Endothelial cell of umbilical vein (primary cell): ENCODE measurements around the gene SPATA3. TPM values are rescaled to one million over a fixed set of nuclear protein-coding genes. Genes with fewer than 3 reads are reported as not detected.

Experiments
- BruUV-seq: library from RNA; stranded (reverse); fragments of 400-500 nt; replicated peaks from 2 replicates; lab custom pipeline; 2021; lab: Mats Ljungman, UMichigan
- CTCF ChIA-PET: fragments of 300-600, 350-600 bp; sonication (Branson Sonifier 250); formaldehyde crosslinking; loops from one replicate; lab custom pipeline; 2021; ENCODE audit warnings: antibody characterized with exemption, inconsistent platforms; lab: Charles Lee
- POLR2A ChIA-PET: fragments of 300-600, 350-600 bp; sonication (Branson Sonifier 250); formaldehyde crosslinking; loops from one replicate; lab custom pipeline; 2021; ENCODE audit warnings: antibody characterized with exemption, inconsistent platforms; lab: Charles Lee
- DNase-seq: peaks from one replicate; pipeline ENCODE4 v3.0.0-alpha.2; 2011; ENCODE audit warnings: low read depth, low spot score
- FAIRE-seq: peaks from 2 replicates; lab custom pipeline; 2011; peaks lifted over from hg19 to GRCh38; lab: Jason Lieb, UNC
- H2AFZ ChIP-seq: 2 replicates; pipeline ENCODE4 v1.6.0; 2012; ENCODE audit warnings: low read depth, low read length, control low read depth, inconsistent platforms
- H3K27ac ChIP-seq: 2 replicates; pipeline ENCODE4 v1.5.1; 2011; ENCODE audit warnings: low read depth, mild to moderate bottlenecking, control low read depth, low read length, moderate library complexity; ENCODE audit not compliant: insufficient read depth
- H3K27me3 ChIP-seq, 2 experiments: 2 replicates each; pipeline versions ENCODE4 v1.6.0 to v1.6.1; 2011; ENCODE audit warnings: low read length in 2 of 2, mixed read lengths in 1 of 2; ENCODE audit not compliant: control insufficient read depth in 2 of 2, insufficient read depth in 2 of 2
- H3K36me3 ChIP-seq, 2 experiments: 2 replicates in 1 of 2; 3 replicates in 1 of 2; pipeline ENCODE4 v1.5.1; 2011; ENCODE audit warnings: low read length in 2 of 2, mild to moderate bottlenecking in 1 of 2, moderate library complexity in 1 of 2; ENCODE audit not compliant: control insufficient read depth in 2 of 2, insufficient read depth in 2 of 2; ENCODE audit errors: extremely low read depth in 1 of 2
- H3K4me1 ChIP-seq: 3 replicates; pipeline ENCODE4 v1.5.1; 2011; ENCODE audit warnings: mild to moderate bottlenecking, low read length; ENCODE audit not compliant: control insufficient read depth, insufficient read depth; ENCODE audit errors: extremely low read depth
- H3K4me2 ChIP-seq: 2 replicates; pipeline ENCODE4 v1.6.1; 2011; ENCODE audit warnings: low read length, control low read depth, mixed read lengths; ENCODE audit not compliant: insufficient read depth
- H3K4me3 ChIP-seq, 3 experiments: fragments of 200-600 bp in 1 of 3; sonication (generic), shearing (Covaris generic) in 1 of 3; replicated peaks in 1 of 3; 2 replicates each; pipeline ENCODE4 v1.5.1; 2011 to 2016; ENCODE audit warnings: control low read depth in 3 of 3, low read length in 3 of 3, mild to moderate bottlenecking in 2 of 3, inconsistent platforms in 1 of 3, low read depth in 1 of 3, moderate library complexity in 1 of 3; ENCODE audit not compliant: insufficient read depth in 1 of 3
- H3K79me2 ChIP-seq: 2 replicates; pipeline ENCODE4 v1.6.0; 2012; ENCODE audit warnings: low read length, inconsistent platforms; ENCODE audit not compliant: control insufficient read depth, insufficient read depth
- H3K9ac ChIP-seq: replicated peaks from 2 replicates; pipeline ENCODE3; 2011; ENCODE audit warnings: low read length, control low read depth; ENCODE audit not compliant: insufficient read depth; ENCODE audit errors: extremely low read depth
- H3K9me1 ChIP-seq: replicated peaks from 3 replicates; pipeline ENCODE4 v1.6.0; 2011; ENCODE audit warnings: mild to moderate bottlenecking, low read length; ENCODE audit not compliant: control insufficient read depth, insufficient read depth; ENCODE audit errors: extremely low read depth
- H3K9me3 ChIP-seq: replicated peaks from 2 replicates; pipeline ENCODE4 v1.5.1; 2012; ENCODE audit warnings: low read length, inconsistent platforms; ENCODE audit not compliant: control insufficient read depth, insufficient read depth
- H4K20me1 ChIP-seq: replicated peaks from 2 replicates; pipeline ENCODE3; 2011; ENCODE audit warnings: mild to moderate bottlenecking, low read length; ENCODE audit not compliant: control insufficient read depth, insufficient read depth; ENCODE audit errors: extremely low read depth
- CTCF ChIP-seq, 2 donors: IDR thresholded peaks; 1 replicate in 1 of 2; 2 replicates in 1 of 2; pipeline ENCODE4 v1.5.1; 2011; ENCODE audit warnings: low read length in 2 of 2, mild to moderate bottlenecking in 2 of 2, moderate library complexity in 2 of 2, control low read depth in 1 of 2, inconsistent platforms in 1 of 2, low read depth in 1 of 2; ENCODE audit not compliant: insufficient read depth in 1 of 2; ENCODE audit errors: extremely low read depth in 1 of 2
- EZH2 ChIP-seq: IDR thresholded peaks from 2 replicates; pipeline ENCODE4 v1.6.1; 2012; ENCODE audit warnings: borderline replicate concordance, low read depth, mild to moderate bottlenecking, moderate library complexity, low read length, inconsistent platforms; ENCODE audit not compliant: severe bottlenecking
- FOS ChIP-seq: IDR thresholded peaks from 2 replicates; pipeline ENCODE4 v1.6.1; 2011; ENCODE audit warnings: mild to moderate bottlenecking, low read length, moderate library complexity, borderline replicate concordance; ENCODE audit not compliant: insufficient read depth
- GATA2 ChIP-seq: IDR thresholded peaks from 2 replicates; pipeline ENCODE4 v1.7.0; 2011; ENCODE audit warnings: low read depth, mild to moderate bottlenecking, moderate library complexity, mixed read lengths, low read length; ENCODE audit not compliant: insufficient read length, insufficient read depth
- JUN ChIP-seq: IDR thresholded peaks from 2 replicates; pipeline ENCODE4 v1.6.1; 2011; ENCODE audit warnings: borderline replicate concordance, low read depth; ENCODE audit not compliant: insufficient read length, insufficient read depth
- MAX ChIP-seq: IDR thresholded peaks from 2 replicates; pipeline ENCODE4 v1.6.1; 2011; ENCODE audit not compliant: insufficient read depth, insufficient read length
- MYC ChIP-seq: IDR thresholded peaks from one replicate; pipeline ENCODE4 v1.6.1; 2011; ENCODE audit warnings: mild to moderate bottlenecking, low read depth, low read length
- POLR2A ChIP-seq: IDR thresholded peaks from 2 replicates; pipeline ENCODE4 v1.6.1; 2012; ENCODE audit warnings: low read depth, mild to moderate bottlenecking, control low read depth, low read length
- POLR2AphosphoS5 ChIP-seq: IDR thresholded peaks from 2 replicates; pipeline ENCODE4 v1.6.1; 2012; ENCODE audit warnings: low read depth, mild to moderate bottlenecking, control low read depth, low read length, moderate library complexity; ENCODE audit not compliant: insufficient read depth
- dilution Hi-C: fragments of 300-500 bp; cut with MboI; formaldehyde crosslinking; loops from one replicate; pipeline ENCODE4 v1.15.0; 2019; ENCODE audit warnings: low sequenced_read_pairs; ENCODE audit not compliant: extremely low pct_ligation_motif_present
- intact Hi-C: fragments of 100-400 bp; cut with micrococcal nuclease; formaldehyde crosslinking; loops from one replicate; pipeline ENCODE4 v1.10.0; 2022
- polyA plus RNA-seq, 4 experiments: library from polyadenylated mRNA; depleted of rRNA in 3 of 4; stranded (reverse) in 3 of 4; unstranded in 1 of 4; fragments of >200 nt; gene quantifications; 2 replicates each; pipeline versions ENCODE4 v1.2.1 to v1.2.3, GENCODE V29; 2011 to 2012; ENCODE audit warnings: missing spikeins in 1 of 4
- total RNA-seq: library from RNA; stranded (reverse); gene quantifications from 2 replicates; pipeline ENCODE4 v1.2.3, GENCODE V29; 2021

The SPATA3 gene
- total and polyA plus RNA-seq, 2 donors (not counting 3 experiments of a cell fraction or from before 2014, with no cell fraction given): not detected

GRCh38 chr2:231036578-231037106 lies 40.7 kb downstream of the SPATA3 start:
- H3K36me3 ChIP-seq: no peaks in the 10 kb centered on the region
- dilution Hi-C loops (no loop called here), intact Hi-C loops (no loop called here)
- no peak for DNase-seq
- H3K9ac ChIP-seq: no peak overlapping the region
- no peak for FAIRE-seq
- TF ChIP-seq POLR2A: no peak
- TF ChIP-seq POLR2AphosphoS5: no peak
- TF ChIP-seq FOS: no peak
- TF ChIP-seq JUN: no peak
- TF ChIP-seq MAX: no peak
- TF ChIP-seq EZH2: no peak
- no peak for TF ChIP-seq CTCF (IDR thresholded peaks at IDR 0.05; ENCODE audit: extremely low read depth in 1 of 2, insufficient read depth in 1 of 2, low read depth in 1 of 2, low read length in 2 of 2)
- TF ChIP-seq MYC: no peak
- TF ChIP-seq GATA2: no peak
- H3K79me2 ChIP-seq: no peaks in the 10 kb centered on the region
- no peaks in the 10 kb centered on the region for H3K9me3 ChIP-seq
- no peak overlapping the region for H3K27ac ChIP-seq
- H2AFZ ChIP-seq: no peak overlapping the region
- no peaks in the 10 kb centered on the region for H3K4me1 ChIP-seq
- H3K27me3 ChIP-seq: peaks cover 37 to 50% of the 10 kb centered on the region in 2 experiments
- H3K4me2 ChIP-seq: no peak overlapping the region
- BruUV-seq: no TSS peak
- no peaks in the 10 kb centered on the region for H3K9me1 ChIP-seq
- POLR2A ChIA-PET: no interaction called here
- no peaks in the 10 kb centered on the region for H4K20me1 ChIP-seq
- H3K4me3 ChIP-seq: no peak overlapping the region
- CTCF ChIA-PET: interaction anchor here (1.1 to 1.2 kb wide), 2 partner anchors 16 to 20 kb away, joined by 3 to 4 read pairs; partner anchors contain the start of gene PSMD1
